C4-2B (cell line): ENCODE data around the gene RNF224.

Experiments
- ZFX ChIP-seq: fragments of 450-650 bp; IDR thresholded peaks from 2 replicates; pipeline ENCODE4 v1.6.1; 2017
- TF ChIP-seq, protein P1 (sequence below): fragments of 450-650 bp; conservative IDR thresholded peaks from 2 replicates; pipeline ENCODE4 v1.5.1; 2017; ENCODE audit warnings: mild to moderate bottlenecking

DNA sequence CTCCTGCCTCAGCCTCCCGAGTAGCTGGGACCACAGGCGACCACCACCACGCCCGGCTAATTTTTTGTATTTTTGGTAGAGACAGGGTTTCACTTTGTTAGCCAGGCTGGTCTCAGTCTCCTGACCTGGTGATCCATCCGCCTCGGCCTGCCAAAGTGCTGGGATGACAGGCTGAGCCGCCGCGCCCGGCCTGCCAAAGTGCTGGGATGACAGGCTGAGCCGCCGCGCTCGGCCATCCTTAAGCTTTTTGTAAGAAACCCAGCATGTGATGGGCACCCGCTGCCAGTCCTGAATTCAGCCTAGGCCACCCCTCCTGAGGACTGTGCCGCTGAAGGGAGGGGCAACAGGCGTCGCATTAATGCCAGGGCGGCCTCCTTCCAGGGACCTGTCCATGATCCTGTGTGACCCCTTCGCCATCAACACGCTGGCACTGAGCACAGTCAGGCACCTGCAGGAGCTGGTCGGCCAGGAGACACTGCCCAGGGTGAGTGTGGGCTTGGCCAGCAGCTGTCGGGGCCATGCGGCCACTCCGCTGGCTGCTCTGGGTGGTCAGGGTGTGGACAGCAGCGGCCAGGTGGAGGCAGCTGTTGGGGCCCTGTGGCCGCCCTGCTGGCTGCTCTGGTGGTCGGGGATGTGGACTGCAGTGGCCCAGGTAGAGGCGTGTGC is 38.3 kb downstream of the RNF224 start:
- TF ChIP-seq, protein P1, sequence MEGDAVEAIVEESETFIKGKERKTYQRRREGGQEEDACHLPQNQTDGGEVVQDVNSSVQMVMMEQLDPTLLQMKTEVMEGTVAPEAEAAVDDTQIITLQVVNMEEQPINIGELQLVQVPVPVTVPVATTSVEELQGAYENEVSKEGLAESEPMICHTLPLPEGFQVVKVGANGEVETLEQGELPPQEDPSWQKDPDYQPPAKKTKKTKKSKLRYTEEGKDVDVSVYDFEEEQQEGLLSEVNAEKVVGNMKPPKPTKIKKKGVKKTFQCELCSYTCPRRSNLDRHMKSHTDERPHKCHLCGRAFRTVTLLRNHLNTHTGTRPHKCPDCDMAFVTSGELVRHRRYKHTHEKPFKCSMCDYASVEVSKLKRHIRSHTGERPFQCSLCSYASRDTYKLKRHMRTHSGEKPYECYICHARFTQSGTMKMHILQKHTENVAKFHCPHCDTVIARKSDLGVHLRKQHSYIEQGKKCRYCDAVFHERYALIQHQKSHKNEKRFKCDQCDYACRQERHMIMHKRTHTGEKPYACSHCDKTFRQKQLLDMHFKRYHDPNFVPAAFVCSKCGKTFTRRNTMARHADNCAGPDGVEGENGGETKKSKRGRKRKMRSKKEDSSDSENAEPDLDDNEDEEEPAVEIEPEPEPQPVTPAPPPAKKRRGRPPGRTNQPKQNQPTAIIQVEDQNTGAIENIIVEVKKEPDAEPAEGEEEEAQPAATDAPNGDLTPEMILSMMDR, result no peak
- TF ChIP-seq ZFX, result no peak
